Activated naive CD8-positive, alpha-beta T cell treated with anti-CD3 and anti-CD28 coated beads, Interleukin-2, amount 50 U/mL, for 24 hours (primary cell): ENCODE results near the gene TRIM38.
A peak's percentile ranks its signal among the peaks of the same experiment; 100 is the strongest.

Source experiments
- ATAC-seq: fragments of 150-1000 bp; cut with Tn5 transposase; one replicate; pipeline ENCODE4 v1.10.0; 2021
- DNase-seq: peaks from one replicate; pipeline ENCODE4 v3.0.0; 2021
- H3K27ac Mint-ChIP-seq: one replicate; pipeline ENCODE4 v1.8.0; 2021; ENCODE audit warnings: mild to moderate bottlenecking, mixed read lengths
- H3K27me3 Mint-ChIP-seq: one replicate; pipeline ENCODE4 v1.8.0; 2021; ENCODE audit warnings: mixed read lengths
- H3K36me3 Mint-ChIP-seq: one replicate; pipeline ENCODE4 v1.8.0; 2021; ENCODE audit warnings: low read depth, mixed read lengths
- H3K4me1 Mint-ChIP-seq: one replicate; pipeline ENCODE4 v1.8.0; 2021; ENCODE audit warnings: mixed read lengths
- H3K4me3 Mint-ChIP-seq: one replicate; pipeline ENCODE4 v1.8.0; 2021; ENCODE audit warnings: mild to moderate bottlenecking, moderate library complexity, mixed read lengths
- H3K9me3 Mint-ChIP-seq: one replicate; pipeline ENCODE4 v1.8.0; 2021; ENCODE audit warnings: mixed read lengths

TRIM38 gene

GRCh38 chr6:26019967-26020328 lies 57.3 kb downstream of the TRIM38 start:
- H3K27ac Mint-ChIP-seq = peak overlapping the region; percentile 98
- no peak for DNase-seq
- H3K36me3 Mint-ChIP-seq = peaks cover 3% of the 10 kb centered on the region
- no peak for ATAC-seq
- peaks cover 47% of the 10 kb centered on the region for H3K4me1 Mint-ChIP-seq
- H3K27me3 Mint-ChIP-seq = no peaks in the 10 kb centered on the region
- peak overlapping the region; percentile 90 for H3K4me3 Mint-ChIP-seq
- peaks cover 5% of the 10 kb centered on the region for H3K9me3 Mint-ChIP-seq

- peak; percentile 79 for DNase-seq
- peak overlapping the region; percentile 98 for H3K27ac Mint-ChIP-seq
- peaks cover 51% of the 10 kb centered on the region for H3K4me1 Mint-ChIP-seq
- peak overlapping the region; percentile 90 for H3K4me3 Mint-ChIP-seq
- H3K9me3 Mint-ChIP-seq = peaks cover 5% of the 10 kb centered on the region
- ATAC-seq = peak; percentile 51
- H3K36me3 Mint-ChIP-seq = peaks cover 3% of the 10 kb centered on the region
- no peaks in the 10 kb centered on the region for H3K27me3 Mint-ChIP-seq
Measured at GRCh38 chr6:26020329-26021000, 57.9 kb downstream of the TRIM38 start.

GRCh38 chr6:26021001-26021349 lies 58.4 kb downstream of the TRIM38 start:
- no peak for ATAC-seq

DNA sequence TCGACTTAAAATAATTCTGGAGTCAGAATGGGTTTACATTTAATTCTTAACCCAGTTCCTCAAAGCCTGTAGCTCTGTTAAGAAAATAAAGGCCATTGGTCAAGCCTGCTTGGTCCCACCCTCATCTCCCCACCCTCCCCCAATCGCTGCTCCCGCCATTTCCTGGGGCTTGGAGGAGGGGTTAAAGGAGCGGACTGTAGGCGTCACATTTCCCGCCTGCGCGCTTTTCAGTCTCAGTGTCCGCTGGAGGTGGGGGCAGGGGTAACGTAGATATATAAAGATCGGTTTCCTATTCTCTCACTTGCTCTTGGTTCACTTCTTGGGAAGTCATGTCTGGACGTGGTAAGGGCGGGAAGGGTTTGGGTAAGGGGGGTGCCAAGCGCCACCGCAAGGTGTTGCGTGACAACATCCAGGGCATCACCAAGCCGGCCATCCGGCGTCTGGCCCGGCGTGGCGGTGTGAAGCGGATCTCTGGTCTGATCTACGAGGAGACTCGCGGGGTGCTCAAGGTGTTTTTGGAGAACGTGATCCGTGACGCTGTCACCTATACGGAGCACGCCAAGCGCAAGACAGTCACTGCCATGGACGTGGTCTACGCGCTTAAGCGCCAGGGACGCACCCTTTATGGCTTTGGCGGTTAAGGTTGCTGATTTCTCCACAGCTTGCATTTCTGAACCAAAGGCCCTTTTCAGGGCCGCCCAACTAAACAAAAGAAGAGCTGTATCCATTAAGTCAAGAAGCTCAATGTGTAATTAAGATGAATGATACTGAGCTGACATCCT lies 58.9 kb downstream of the TRIM38 start:
- peak overlapping the region; percentile 98 for H3K27ac Mint-ChIP-seq
- peak overlapping the region; percentile 90 for H3K4me3 Mint-ChIP-seq
- H3K36me3 Mint-ChIP-seq = peaks cover 3% of the 10 kb centered on the region
- DNase-seq (peak; percentile 87), ATAC-seq (peak; percentile 58)
- peaks cover 5% of the 10 kb centered on the region for H3K9me3 Mint-ChIP-seq
- peaks cover 62% of the 10 kb centered on the region for H3K4me1 Mint-ChIP-seq
- H3K27me3 Mint-ChIP-seq = no peaks in the 10 kb centered on the region

More at GRCh38 chr6:26021001-26021349, 58.4 kb downstream of the TRIM38 start:
- Mint-ChIP-seq H3K27me3 (no peaks in the 10 kb centered on the region), H3K27ac (peak overlapping the region; percentile 98), H3K36me3 (peaks cover 3% of the 10 kb centered on the region), H3K4me3 (peak overlapping the region; percentile 90), H3K4me1 (peaks cover 56% of the 10 kb centered on the region), H3K9me3 (peaks cover 5% of the 10 kb centered on the region)
- peak; percentile 65 for DNase-seq

DNA sequence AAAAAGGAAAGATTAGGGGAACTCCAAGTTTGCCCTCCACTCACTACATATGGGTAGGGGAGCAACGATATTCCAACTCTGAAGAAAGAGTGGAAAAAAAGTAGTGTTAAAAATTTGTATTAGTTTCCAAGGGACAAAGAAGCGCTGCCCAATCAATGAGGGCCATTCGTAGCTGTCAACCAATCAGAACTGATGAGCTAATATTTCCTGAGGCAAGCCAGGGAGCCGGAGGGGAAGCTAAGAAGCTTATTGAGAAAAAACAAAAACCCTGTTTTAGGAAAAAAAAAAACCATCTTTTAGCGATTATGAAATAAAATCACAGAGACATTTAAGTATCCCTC lies 59.5 kb downstream of the TRIM38 start:
- peaks cover 4% of the 10 kb centered on the region for H3K36me3 Mint-ChIP-seq
- peak; percentile 41 for DNase-seq
- H3K4me3 Mint-ChIP-seq = peak overlapping the region; percentile 90
- H3K4me1 Mint-ChIP-seq = peaks cover 62% of the 10 kb centered on the region
- H3K27ac Mint-ChIP-seq = peak overlapping the region; percentile 98
- ATAC-seq = no peak
- peaks cover 5% of the 10 kb centered on the region for H3K9me3 Mint-ChIP-seq
- peaks cover under 1% of the 10 kb centered on the region for H3K27me3 Mint-ChIP-seq

GRCh38 chr6:26022737-26023136 lies 60.1 kb downstream of the TRIM38 start:
- H3K27ac Mint-ChIP-seq = peak overlapping the region; percentile 98
- peak overlapping the region; percentile 90 for H3K4me3 Mint-ChIP-seq
- DNase-seq (no peak), ATAC-seq (no peak)
- peaks cover 6% of the 10 kb centered on the region for H3K36me3 Mint-ChIP-seq
- peaks cover 2% of the 10 kb centered on the region for H3K27me3 Mint-ChIP-seq
- H3K4me1 Mint-ChIP-seq = peaks cover 63% of the 10 kb centered on the region
- H3K9me3 Mint-ChIP-seq = peaks cover 5% of the 10 kb centered on the region

DNA sequence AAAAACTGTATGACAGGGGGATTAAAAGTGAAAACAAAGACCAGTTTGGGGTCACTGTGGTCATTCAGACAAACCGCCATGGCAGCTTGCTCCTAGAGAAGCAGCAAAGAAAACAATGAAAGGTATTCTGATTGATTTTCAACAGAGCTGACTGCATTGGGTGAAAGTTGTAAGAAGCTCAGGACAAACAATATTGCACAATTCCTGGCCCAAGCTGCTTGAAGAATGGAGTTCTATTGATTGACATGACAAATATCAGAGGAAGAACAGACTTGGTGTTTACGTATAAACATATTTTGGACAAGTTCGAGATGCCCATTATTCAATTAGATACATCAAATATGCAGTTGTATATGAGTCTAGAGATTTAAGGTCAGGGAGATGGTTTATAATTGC lies 62.0 kb downstream of the TRIM38 start:
- ATAC-seq (no peak), DNase-seq (no peak)
- H3K27me3 Mint-ChIP-seq = peaks cover 2% of the 10 kb centered on the region
- H3K4me1 Mint-ChIP-seq = peaks cover 69% of the 10 kb centered on the region
- H3K27ac Mint-ChIP-seq = peak overlapping the region; percentile 96
- H3K9me3 Mint-ChIP-seq = peaks cover 2% of the 10 kb centered on the region
- no peak overlapping the region for H3K4me3 Mint-ChIP-seq
- peaks cover 4% of the 10 kb centered on the region for H3K36me3 Mint-ChIP-seq

- no peak for ATAC-seq
- no peak for DNase-seq
- no peaks in the 10 kb centered on the region for H3K9me3 Mint-ChIP-seq
- H3K4me1 Mint-ChIP-seq = peaks cover 65% of the 10 kb centered on the region
- H3K27ac Mint-ChIP-seq = peak overlapping the region; percentile 96
- H3K36me3 Mint-ChIP-seq = peaks cover 4% of the 10 kb centered on the region
- peak overlapping the region; percentile 76 for H3K4me3 Mint-ChIP-seq
- peaks cover 2% of the 10 kb centered on the region for H3K27me3 Mint-ChIP-seq
Measured at GRCh38 chr6:26025047-26025893, 62.7 kb downstream of the TRIM38 start.

- ATAC-seq (peak; percentile 37), DNase-seq (peak; percentile 90)
- Mint-ChIP-seq H3K4me3 (peak overlapping the region; percentile 76), H3K9me3 (no peaks in the 10 kb centered on the region), H3K4me1 (peaks cover 63% of the 10 kb centered on the region), H3K36me3 (peaks cover 4% of the 10 kb centered on the region), H3K27me3 (peaks cover 2% of the 10 kb centered on the region), H3K27ac (peak overlapping the region; percentile 96)
Measured at GRCh38 chr6:26025894-26026832, 63.6 kb downstream of the TRIM38 start.

- H3K4me3 Mint-ChIP-seq = peak overlapping the region; percentile 76
- ATAC-seq = peak; percentile 75
- DNase-seq = peak; percentile 90
- H3K9me3 Mint-ChIP-seq = no peaks in the 10 kb centered on the region
- H3K4me1 Mint-ChIP-seq = peaks cover 66% of the 10 kb centered on the region
- peak overlapping the region; percentile 96 for H3K27ac Mint-ChIP-seq
- H3K27me3 Mint-ChIP-seq = peaks cover 4% of the 10 kb centered on the region
- H3K36me3 Mint-ChIP-seq = peaks cover 10% of the 10 kb centered on the region
Measured at GRCh38 chr6:26026833-26027490, 64.4 kb downstream of the TRIM38 start.

GRCh38 chr6:26027491-26028211 lies 65.0 kb downstream of the TRIM38 start:
- Mint-ChIP-seq H3K27ac (peak overlapping the region; percentile 96), H3K27me3 (peaks cover 4% of the 10 kb centered on the region), H3K9me3 (no peaks in the 10 kb centered on the region), H3K4me1 (peaks cover 65% of the 10 kb centered on the region), H3K4me3 (peak overlapping the region; percentile 76), H3K36me3 (peaks cover 11% of the 10 kb centered on the region)
- DNase-seq = no peak
- ATAC-seq = no peak

GRCh38 chr6:26028212-26028745 lies 65.7 kb downstream of the TRIM38 start:
- peaks cover 11% of the 10 kb centered on the region for H3K36me3 Mint-ChIP-seq
- H3K27ac Mint-ChIP-seq = peak overlapping the region; percentile 96
- ATAC-seq = no peak
- peak overlapping the region; percentile 28 for H3K4me3 Mint-ChIP-seq
- H3K9me3 Mint-ChIP-seq = no peaks in the 10 kb centered on the region
- peaks cover 4% of the 10 kb centered on the region for H3K27me3 Mint-ChIP-seq
- H3K4me1 Mint-ChIP-seq = peaks cover 67% of the 10 kb centered on the region
- DNase-seq = no peak
